ENCODE data around the gene PIK3R5.
A peak's percentile ranks its signal among the peaks of the same experiment; 100 is the strongest.

The PIK3R5 gene

DNA sequence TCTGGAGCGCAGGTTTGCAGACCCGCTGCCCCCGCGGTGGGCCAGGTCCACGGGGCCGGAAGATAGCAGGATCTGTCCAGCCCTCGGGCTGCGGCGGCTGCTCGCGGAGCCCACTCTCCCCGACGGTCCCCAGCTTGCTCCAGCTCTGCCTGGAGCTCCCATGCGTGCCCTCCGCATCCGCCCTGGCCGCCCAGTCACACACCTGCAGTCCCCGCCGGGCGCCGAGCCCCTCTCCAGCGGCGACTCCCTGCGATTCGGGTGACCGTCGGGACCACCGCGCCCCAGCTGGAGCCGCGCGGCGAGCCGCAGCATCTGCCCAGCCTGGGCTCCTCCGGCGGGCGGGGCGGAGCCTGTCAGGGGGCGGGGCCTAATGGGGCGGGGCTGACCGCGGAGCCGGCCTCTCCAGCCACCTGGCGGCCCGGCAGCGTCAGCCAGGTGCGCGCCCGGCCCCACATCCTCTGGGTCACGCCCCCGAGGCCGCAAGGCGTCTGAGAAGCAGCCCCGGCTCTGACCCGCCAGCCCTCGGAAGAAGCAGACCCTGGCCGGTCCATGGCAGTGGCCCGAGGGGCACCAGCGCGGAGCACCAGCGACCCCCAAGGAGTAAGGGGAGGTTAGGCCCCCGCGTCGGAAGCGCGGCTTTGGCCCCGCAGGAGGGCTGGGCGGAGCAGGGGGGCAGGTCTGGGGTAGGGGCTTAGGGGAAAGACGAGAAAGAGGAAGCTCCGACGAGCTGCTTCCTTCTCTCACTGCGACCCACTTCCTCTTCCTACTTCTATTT, at the start of gene PIK3R5:
TSS of gene PIK3R5 (minus strand) at position 314 of the 775 bp plus-strand sequence. CDS start 54,213 bp downstream, outside the sequence.
- Histone ChIP-seq H3K27me3 (replicated peaks; ENCODE audit: control insufficient read depth, insufficient read depth, low read length) (no peaks in the 10 kb centered on the region), H3K4me3 (replicated peaks; ENCODE audit: low read depth, low read length) (peak within 1 kb of the TSS; percentile 91), H3K36me3 (ENCODE audit: control insufficient read depth, insufficient read depth, low read length) (no peaks in the 10 kb centered on the region; the same call in none of the 2 replicates)
- DNase-seq (ENCODE audit: extremely low read depth, insufficient read length): peak; percentile 90
- TF ChIP-seq CTCF (IDR thresholded peaks at IDR 0.05; ENCODE audit: insufficient read depth, low read length, poor library complexity, severe bottlenecking): no peak

DNA sequence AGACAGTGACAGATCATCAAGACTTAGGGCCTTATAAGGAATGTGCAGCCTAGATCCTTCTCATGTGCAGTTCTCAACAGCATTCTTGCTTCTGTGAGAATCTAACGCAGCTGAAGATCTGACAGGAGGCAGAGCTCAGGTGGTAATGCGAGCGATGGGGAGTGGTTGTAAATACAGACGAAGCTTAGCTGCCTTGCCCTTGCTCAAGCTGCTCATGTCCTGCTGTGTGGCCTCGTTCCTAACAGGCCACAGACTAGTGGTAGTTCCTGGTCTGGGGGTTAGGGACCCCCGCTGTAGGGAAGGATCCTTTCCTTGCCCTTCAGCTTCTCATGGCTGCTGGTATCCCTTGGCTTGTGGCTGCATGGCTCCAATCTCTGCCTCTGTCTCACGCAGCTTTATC, 45.5 kb upstream of the PIK3R5 start:
- no peaks in the 10 kb centered on the region for H3K36me3 ChIP-seq (ENCODE audit: control insufficient read depth, insufficient read depth, low read length)
- DNase-seq (ENCODE audit: extremely low read depth, insufficient read length): no peak
- H3K27me3 ChIP-seq (replicated peaks; ENCODE audit: control insufficient read depth, insufficient read depth, low read length): peaks cover 3% of the 10 kb centered on the region
- no peak overlapping the region for H3K4me3 ChIP-seq (replicated peaks; ENCODE audit: low read depth, low read length)
- TF ChIP-seq CTCF (IDR thresholded peaks at IDR 0.05; ENCODE audit: insufficient read depth, low read length, poor library complexity, severe bottlenecking): no peak

- TF ChIP-seq CTCF (IDR thresholded peaks at IDR 0.05; ENCODE audit: insufficient read depth, low read length, poor library complexity, severe bottlenecking): no peak
- Histone ChIP-seq H3K36me3 (ENCODE audit: control insufficient read depth, insufficient read depth, low read length) (no peaks in the 10 kb centered on the region), H3K4me3 (replicated peaks; ENCODE audit: low read depth, low read length) (no peak overlapping the region), H3K27me3 (replicated peaks; ENCODE audit: control insufficient read depth, insufficient read depth, low read length) (peaks cover 3% of the 10 kb centered on the region)
- DNase-seq (ENCODE audit: extremely low read depth, insufficient read length): no peak
These were observed 44.2 kb upstream of the PIK3R5 start for GRCh38 chr17:9009737-9010136.

GRCh38 chr17:9009096-9009495, 43.6 kb upstream of the PIK3R5 start:
- Histone ChIP-seq H3K36me3 (ENCODE audit: control insufficient read depth, insufficient read depth, low read length) (no peaks in the 10 kb centered on the region), H3K4me3 (replicated peaks; ENCODE audit: low read depth, low read length) (no peak overlapping the region), H3K27me3 (replicated peaks; ENCODE audit: control insufficient read depth, insufficient read depth, low read length) (peaks cover 3% of the 10 kb centered on the region)
- DNase-seq (ENCODE audit: extremely low read depth, insufficient read length): no peak
- TF ChIP-seq CTCF (IDR thresholded peaks at IDR 0.05; ENCODE audit: insufficient read depth, low read length, poor library complexity, severe bottlenecking): no peak

GRCh38 chr17:9007052-9007714, 41.7 kb upstream of the PIK3R5 start:
- Histone ChIP-seq H3K27me3 (replicated peaks; ENCODE audit: control insufficient read depth, insufficient read depth, low read length) (peaks cover 4% of the 10 kb centered on the region), H3K4me3 (replicated peaks; ENCODE audit: low read depth, low read length) (no peak overlapping the region), H3K36me3 (ENCODE audit: control insufficient read depth, insufficient read depth, low read length) (no peaks in the 10 kb centered on the region)
- no peak for DNase-seq (ENCODE audit: extremely low read depth, insufficient read length)
- TF ChIP-seq CTCF (IDR thresholded peaks at IDR 0.05; ENCODE audit: insufficient read depth, low read length, poor library complexity, severe bottlenecking): no peak
